Activated naive CD8-positive, alpha-beta T cell treated with anti-CD3 and anti-CD28 coated beads for 36 hours (primary cell): ENCODE data around the gene VIPR2. TPM values are rescaled to one million over a fixed set of nuclear protein-coding genes. Genes with fewer than 3 reads are reported as not detected.
"Not testable (repeated sequence)": the region's sequence is repeated elsewhere in the genome, so short reads cannot be mapped to it uniquely, and the experiment has no call there.

Source experiments
- DNase-seq: peaks from one replicate; pipeline ENCODE4 v3.0.0; 2021
- H3K27ac Mint-ChIP-seq: one replicate; pipeline ENCODE4 v1.8.0; 2022; ENCODE audit warnings: mild to moderate bottlenecking, moderate library complexity, mixed read lengths
- H3K27me3 Mint-ChIP-seq: one replicate; pipeline ENCODE4 v1.8.0; 2022; ENCODE audit warnings: mild to moderate bottlenecking, mixed read lengths
- H3K36me3 Mint-ChIP-seq: one replicate; pipeline ENCODE4 v1.8.0; 2021; ENCODE audit warnings: mild to moderate bottlenecking, mixed read lengths
- H3K4me1 Mint-ChIP-seq: one replicate; pipeline ENCODE4 v1.8.0; 2021; ENCODE audit warnings: mixed read lengths
- H3K4me3 Mint-ChIP-seq: one replicate; pipeline ENCODE4 v1.8.0; 2022; ENCODE audit warnings: mild to moderate bottlenecking, moderate library complexity, mixed read lengths
- H3K9me3 Mint-ChIP-seq: one replicate; pipeline ENCODE4 v1.8.0; 2022; ENCODE audit warnings: mixed read lengths
- total RNA-seq, 2 experiments: library from RNA; stranded (reverse); gene quantifications; one replicate each; pipeline ENCODE4 v1.2.3, GENCODE V29; 2021

VIPR2 gene
- total RNA-seq, 2 experiments from 2014 or later = not detected

GRCh38 chr7:159100281-159101082 lies 44.2 kb downstream of the VIPR2 start:
- H3K27ac Mint-ChIP-seq, H3K36me3 Mint-ChIP-seq, DNase-seq, H3K27me3 Mint-ChIP-seq, H3K4me3 Mint-ChIP-seq, H3K4me1 Mint-ChIP-seq, H3K9me3 Mint-ChIP-seq: not testable (repeated sequence)

DNA sequence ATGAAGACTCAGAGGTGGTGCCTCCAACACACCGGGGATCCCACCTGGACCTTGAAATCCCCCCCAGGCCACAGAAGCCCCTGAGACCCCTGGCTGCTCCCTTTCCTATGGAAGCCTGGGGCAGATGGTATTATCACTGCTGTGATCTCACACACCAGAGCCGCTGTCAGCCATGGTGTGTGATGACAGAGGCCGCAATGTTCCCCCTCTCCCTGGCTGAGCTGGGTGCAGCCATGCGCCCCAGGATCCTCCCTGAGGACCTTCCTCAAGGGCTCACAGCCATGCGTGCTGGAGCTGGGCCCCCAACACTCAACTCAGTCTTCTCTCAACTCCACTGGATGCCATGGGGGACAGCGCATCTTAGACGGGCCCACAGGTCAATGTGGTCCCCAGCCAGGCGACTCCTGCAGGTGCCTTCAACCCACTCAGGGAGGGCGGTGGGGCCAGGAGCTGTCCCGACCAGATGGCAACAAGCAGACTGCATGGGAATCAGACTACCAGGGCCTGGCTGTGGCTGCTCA lies 44.9 kb downstream of the VIPR2 start:
- H3K4me1 Mint-ChIP-seq = no peaks in the 10 kb centered on the region
- no peak overlapping the region for H3K4me3 Mint-ChIP-seq
- no peaks in the 10 kb centered on the region for H3K36me3 Mint-ChIP-seq
- DNase-seq = no peak
- H3K9me3 Mint-ChIP-seq = peaks cover 5% of the 10 kb centered on the region
- no peaks in the 10 kb centered on the region for H3K27me3 Mint-ChIP-seq
- H3K27ac Mint-ChIP-seq = no peak overlapping the region

DNA sequence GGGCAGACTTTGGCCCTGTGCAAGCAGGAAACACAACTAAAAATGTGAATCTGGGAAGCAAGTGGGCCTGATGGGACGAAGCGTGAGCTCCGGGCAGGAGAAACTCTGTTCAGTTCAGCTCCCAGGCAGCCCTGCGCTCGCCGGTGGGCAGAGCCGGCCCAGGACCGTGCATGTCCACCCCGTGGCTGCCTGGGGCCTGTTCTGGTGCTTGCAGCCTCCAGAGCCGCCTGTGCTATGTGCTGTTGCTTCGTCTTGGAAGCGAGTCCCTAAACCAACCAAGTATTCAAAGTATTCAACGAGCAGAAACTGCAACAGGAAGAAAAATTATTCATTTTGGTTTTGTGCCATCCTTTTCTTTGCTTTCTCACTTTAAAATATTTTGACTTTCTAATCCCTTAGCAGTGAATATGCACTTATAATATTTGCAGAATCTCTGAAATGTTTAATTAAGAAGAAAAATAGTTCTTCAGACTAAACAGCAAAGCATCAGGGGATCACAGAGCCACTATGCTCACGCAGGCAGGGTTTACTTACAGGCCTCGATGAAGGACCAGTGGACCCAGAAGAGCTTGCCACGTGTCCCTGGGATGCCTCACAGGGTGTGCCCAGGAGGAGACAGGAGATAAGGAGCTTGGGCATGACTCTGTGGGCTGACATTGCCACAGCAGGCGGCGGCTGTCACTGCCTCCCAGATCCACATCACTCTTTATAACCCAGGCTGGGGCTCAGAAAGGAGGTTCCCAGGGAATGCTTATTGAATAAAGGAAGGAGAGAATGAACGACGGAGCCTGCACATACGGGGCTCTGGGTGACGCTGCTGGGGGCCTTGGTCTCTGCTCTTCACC lies 45.6 kb downstream of the VIPR2 start:
- Mint-ChIP-seq H3K36me3 (no peaks in the 10 kb centered on the region), H3K4me1 (no peaks in the 10 kb centered on the region), H3K27me3 (no peaks in the 10 kb centered on the region), H3K9me3 (peaks cover 5% of the 10 kb centered on the region), H3K4me3 (no peak overlapping the region), H3K27ac (no peak overlapping the region)
- no peak for DNase-seq

DNA sequence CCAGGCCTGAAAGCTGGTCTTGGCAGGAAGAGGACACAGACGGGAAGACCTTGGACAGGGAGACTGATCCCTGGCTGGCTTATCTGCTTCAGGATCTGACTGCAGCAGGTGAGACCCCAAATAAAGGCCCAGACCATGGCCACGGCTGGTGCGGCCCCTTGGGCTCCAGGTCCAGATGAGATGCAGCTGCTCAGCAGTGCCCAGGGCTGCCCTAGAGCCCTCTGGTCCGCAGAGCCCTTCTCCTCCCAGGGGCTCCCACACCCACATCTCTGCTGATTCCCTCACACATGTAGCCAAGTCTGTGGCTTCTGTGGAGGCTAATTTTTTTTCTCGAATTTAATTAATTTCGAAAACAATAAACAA lies 46.3 kb downstream of the VIPR2 start:
- H3K27ac Mint-ChIP-seq = no peak overlapping the region
- H3K4me3 Mint-ChIP-seq = no peak overlapping the region
- H3K4me1 Mint-ChIP-seq = no peaks in the 10 kb centered on the region
- no peak for DNase-seq
- H3K36me3 Mint-ChIP-seq = no peaks in the 10 kb centered on the region
- H3K27me3 Mint-ChIP-seq = no peaks in the 10 kb centered on the region
- H3K9me3 Mint-ChIP-seq = peaks cover 5% of the 10 kb centered on the region

GRCh38 chr7:159097661-159098423 lies 46.8 kb downstream of the VIPR2 start:
- H3K27ac Mint-ChIP-seq = no peak overlapping the region
- H3K4me1 Mint-ChIP-seq = no peaks in the 10 kb centered on the region
- H3K36me3 Mint-ChIP-seq = no peaks in the 10 kb centered on the region
- no peak overlapping the region for H3K4me3 Mint-ChIP-seq
- DNase-seq = no peak
- no peaks in the 10 kb centered on the region for H3K27me3 Mint-ChIP-seq
- H3K9me3 Mint-ChIP-seq = peaks cover 5% of the 10 kb centered on the region

GRCh38 chr7:159096736-159097581 lies 47.7 kb downstream of the VIPR2 start:
- H3K36me3 Mint-ChIP-seq = no peaks in the 10 kb centered on the region
- peaks cover 2% of the 10 kb centered on the region for H3K9me3 Mint-ChIP-seq
- H3K4me3 Mint-ChIP-seq = no peak overlapping the region
- no peaks in the 10 kb centered on the region for H3K27me3 Mint-ChIP-seq
- H3K4me1 Mint-ChIP-seq = no peaks in the 10 kb centered on the region
- no peak overlapping the region for H3K27ac Mint-ChIP-seq
- DNase-seq = no peak

GRCh38 chr7:159095979-159096411 lies 48.7 kb downstream of the VIPR2 start:
- no peak overlapping the region for H3K27ac Mint-ChIP-seq
- no peaks in the 10 kb centered on the region for H3K36me3 Mint-ChIP-seq
- no peaks in the 10 kb centered on the region for H3K9me3 Mint-ChIP-seq
- H3K27me3 Mint-ChIP-seq = no peaks in the 10 kb centered on the region
- H3K4me3 Mint-ChIP-seq = no peak overlapping the region
- no peak for DNase-seq
- no peaks in the 10 kb centered on the region for H3K4me1 Mint-ChIP-seq

DNA sequence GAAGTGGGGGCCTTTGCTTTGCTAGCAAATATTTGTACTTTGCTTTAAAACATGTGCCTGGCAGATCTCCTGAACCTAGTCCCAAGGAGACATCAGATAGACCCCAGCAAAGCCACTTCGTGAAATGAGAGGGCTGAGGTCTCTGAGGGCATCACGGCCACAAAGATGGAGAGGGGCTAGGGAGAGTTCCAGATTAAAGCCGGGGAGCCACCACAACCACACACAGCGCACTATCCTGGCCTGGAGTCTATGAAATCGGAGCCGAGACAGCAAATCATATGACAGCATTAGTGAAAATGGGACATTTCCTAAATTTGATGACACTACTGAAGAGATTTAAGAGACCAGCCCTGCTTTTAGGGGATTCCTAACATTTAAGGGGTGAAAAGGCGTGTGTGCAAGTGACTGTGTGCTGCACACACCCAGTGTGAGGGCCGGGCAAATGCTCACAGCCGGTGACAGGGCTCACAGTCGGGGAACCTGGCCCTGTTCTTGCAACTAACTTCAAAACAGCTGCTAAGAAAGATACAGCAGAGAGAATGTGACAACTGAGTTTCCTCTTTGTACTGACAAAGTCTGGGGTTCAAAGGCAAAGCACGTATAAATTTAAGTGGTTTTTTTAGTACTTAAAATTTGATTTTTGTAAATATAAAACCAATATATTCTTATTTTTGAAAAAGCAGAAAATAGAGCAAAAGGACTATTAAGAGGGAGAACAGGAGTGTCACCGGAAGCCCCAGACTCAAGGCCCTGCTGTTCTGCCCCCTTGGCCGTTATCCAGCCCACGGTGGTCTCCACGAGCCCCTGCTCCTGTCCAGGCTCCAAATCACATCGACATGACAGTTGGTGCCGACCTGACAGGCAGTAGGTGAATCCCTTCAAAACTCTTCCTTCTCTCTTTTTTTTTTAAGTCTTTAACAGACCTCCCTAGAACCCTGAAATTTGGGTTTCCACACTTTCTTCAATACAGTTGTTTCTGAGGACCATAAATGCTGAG lies 49.5 kb downstream of the VIPR2 start:
- no peak for DNase-seq
- H3K4me3 Mint-ChIP-seq = no peak overlapping the region
- H3K27me3 Mint-ChIP-seq = no peaks in the 10 kb centered on the region
- H3K4me1 Mint-ChIP-seq = no peaks in the 10 kb centered on the region
- H3K27ac Mint-ChIP-seq = no peak overlapping the region
- H3K9me3 Mint-ChIP-seq = no peaks in the 10 kb centered on the region
- no peaks in the 10 kb centered on the region for H3K36me3 Mint-ChIP-seq

DNA sequence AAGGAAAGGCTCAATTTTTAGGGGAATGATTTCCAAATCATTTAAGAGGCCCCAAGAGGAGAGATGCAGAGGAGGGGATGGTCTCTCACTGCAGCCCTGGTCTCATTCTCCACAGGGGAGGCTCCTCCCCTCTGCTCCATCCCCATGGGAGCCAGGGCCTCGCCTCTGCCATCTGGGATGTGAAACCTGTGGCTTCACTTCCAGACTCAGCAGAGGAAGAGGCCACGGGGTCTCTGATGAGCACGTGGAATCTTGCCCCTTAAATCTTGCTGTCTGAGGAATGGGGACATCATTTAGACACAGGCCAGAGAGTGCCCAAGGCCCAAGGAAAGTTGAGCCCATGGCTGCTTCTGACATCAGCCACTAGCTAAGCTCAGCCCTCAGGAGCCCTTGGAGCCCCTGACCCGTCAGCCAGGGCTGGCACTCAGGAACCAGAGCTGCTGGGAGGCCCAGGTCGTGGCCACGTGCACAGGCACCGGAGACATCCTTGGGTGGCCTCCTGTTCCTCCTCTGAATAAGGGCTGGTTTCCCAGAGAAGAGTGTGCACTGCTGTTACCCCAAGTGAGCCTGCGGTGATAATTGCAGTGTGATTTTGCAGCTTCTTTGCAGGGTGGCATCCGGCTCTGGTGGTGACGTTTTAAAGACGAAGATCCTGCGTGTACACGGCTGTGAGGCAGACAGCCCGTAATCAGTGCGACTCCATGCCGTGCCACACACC lies 50.5 kb downstream of the VIPR2 start:
- H3K4me3 Mint-ChIP-seq = no peak overlapping the region
- H3K27ac Mint-ChIP-seq = no peak overlapping the region
- H3K36me3 Mint-ChIP-seq = no peaks in the 10 kb centered on the region
- no peaks in the 10 kb centered on the region for H3K9me3 Mint-ChIP-seq
- H3K27me3 Mint-ChIP-seq = no peaks in the 10 kb centered on the region
- DNase-seq = no peak
- H3K4me1 Mint-ChIP-seq = no peaks in the 10 kb centered on the region

GRCh38 chr7:159093351-159093971 lies 51.2 kb downstream of the VIPR2 start:
- Mint-ChIP-seq H3K27me3 (no peaks in the 10 kb centered on the region), H3K4me1 (no peaks in the 10 kb centered on the region), H3K4me3 (no peak overlapping the region), H3K27ac (no peak overlapping the region), H3K9me3 (no peaks in the 10 kb centered on the region), H3K36me3 (no peaks in the 10 kb centered on the region)
- DNase-seq = no peak

DNA sequence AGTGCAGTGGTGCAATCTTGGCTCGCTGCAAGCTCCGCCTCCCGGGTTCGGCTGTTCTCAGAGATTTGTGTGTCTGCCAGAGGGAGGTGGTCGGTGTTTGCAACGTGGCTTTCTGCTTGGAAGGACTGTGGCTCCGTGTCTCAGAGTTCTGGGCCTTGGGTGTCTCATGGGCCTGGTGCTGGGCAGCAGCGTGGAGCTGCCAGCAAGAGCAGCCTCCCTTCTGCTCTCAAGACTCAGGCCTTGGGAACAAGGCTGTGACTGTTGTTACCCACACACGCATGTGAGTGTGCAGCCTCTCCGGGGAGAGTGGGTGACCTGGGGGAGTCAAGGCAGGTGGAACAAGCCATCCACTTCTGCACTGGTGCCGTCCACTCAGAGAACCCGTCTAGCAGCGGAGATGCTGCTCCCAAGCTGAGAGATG lies 52.0 kb downstream of the VIPR2 start:
- no peaks in the 10 kb centered on the region for H3K36me3 Mint-ChIP-seq
- no peak for DNase-seq
- no peak overlapping the region for H3K4me3 Mint-ChIP-seq
- no peaks in the 10 kb centered on the region for H3K9me3 Mint-ChIP-seq
- no peak overlapping the region for H3K27ac Mint-ChIP-seq
- no peaks in the 10 kb centered on the region for H3K4me1 Mint-ChIP-seq
- no peaks in the 10 kb centered on the region for H3K27me3 Mint-ChIP-seq
